EL (cell line): ENCODE measurements around the gene SLC5A5.
"Not testable (repeated sequence)": the region's sequence is repeated elsewhere in the genome, so short reads cannot be mapped to it uniquely, and the experiment has no call there.

ENCODE experiments used
- DNase-seq: peaks from one replicate; pipeline ENCODE4 v3.0.0-alpha.2; 2016

SLC5A5 gene

GRCh38 chr19:17872251-17873001, 681 bp downstream of the SLC5A5 start:
- no peak for DNase-seq

- DNase-seq, result no peak
Observed at GRCh38 chr19:17873786-17874757, 2.3 kb downstream of the SLC5A5 start.

GRCh38 chr19:17874758-17875135, 3.0 kb downstream of the SLC5A5 start:
- no peak for DNase-seq

GRCh38 chr19:17877696-17878095, 6.0 kb downstream of the SLC5A5 start:
- DNase-seq, result no peak

DNA sequence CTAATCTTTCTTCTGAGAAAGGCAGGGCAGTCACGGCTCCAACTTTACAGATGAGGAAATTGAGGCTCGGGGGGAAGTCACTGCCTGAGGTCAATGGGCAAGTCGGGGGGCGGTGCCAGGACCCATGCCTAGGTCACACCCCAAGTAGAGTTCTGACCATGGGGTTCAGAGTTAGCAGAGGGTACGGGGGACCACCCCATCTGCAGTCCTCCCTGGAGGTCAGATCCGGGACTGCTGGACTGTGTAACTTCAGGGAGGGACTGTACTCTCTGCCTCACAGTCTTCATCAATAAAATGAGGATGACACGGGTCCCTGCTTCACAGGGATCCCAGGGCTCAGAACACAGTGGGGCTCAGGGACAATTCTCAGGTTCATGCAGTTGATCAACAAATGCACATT, 7.7 kb downstream of the SLC5A5 start:
- DNase-seq, result no peak

DNA sequence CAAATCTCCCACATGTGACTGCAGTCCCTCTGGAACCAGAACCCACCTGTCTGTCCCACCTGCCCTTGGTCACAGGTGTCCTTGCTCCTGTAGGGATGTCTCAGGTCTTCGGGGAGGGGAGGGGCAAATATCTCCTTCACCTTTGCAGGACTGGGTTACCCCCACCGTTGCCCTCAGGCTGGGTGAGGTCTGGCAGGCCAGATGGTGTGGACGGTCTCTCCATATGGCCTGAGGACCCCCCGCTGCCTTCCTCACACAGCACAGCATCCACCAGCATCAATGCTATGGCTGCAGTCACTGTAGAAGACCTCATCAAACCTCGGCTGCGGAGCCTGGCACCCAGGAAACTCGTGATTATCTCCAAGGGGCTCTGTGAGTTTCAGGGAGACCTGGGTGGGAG, 10.0 kb downstream of the SLC5A5 start:
- DNase-seq, result no peak

DNA sequence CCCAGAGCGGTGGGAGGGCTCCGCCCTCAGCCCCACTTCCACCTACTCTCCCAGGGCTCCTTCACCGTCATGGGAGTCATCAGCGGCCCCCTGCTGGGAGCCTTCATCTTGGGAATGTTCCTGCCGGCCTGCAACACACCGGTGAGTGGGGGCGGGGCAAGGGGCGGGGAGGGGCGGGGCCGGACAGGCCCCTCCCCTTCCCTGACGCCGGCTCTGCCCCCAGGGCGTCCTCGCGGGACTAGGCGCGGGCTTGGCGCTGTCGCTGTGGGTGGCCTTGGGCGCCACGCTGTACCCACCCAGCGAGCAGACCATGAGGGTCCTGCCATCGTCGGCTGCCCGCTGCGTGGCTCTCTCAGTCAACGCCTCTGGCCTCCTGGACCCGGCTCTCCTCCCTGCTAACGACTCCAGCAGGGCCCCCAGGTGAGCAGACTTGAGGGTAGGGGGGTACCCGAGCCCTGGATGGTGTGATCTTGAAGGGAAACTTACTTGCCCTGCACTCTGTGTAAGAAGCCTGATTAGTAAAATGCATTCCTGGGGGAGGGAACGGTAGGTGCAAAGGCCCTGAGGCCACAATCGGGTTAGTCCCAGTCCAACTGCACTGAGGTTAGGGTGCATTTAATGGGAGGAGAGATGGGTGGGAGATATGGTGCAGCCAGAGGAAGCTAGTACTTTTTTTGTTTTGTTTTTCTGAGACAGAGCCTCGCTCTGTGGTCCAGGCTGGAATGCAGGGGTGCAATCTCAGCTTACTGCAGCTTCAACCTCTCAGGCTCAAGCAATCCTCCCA, 12.1 kb downstream of the SLC5A5 start:
- DNase-seq, result no peak

DNA sequence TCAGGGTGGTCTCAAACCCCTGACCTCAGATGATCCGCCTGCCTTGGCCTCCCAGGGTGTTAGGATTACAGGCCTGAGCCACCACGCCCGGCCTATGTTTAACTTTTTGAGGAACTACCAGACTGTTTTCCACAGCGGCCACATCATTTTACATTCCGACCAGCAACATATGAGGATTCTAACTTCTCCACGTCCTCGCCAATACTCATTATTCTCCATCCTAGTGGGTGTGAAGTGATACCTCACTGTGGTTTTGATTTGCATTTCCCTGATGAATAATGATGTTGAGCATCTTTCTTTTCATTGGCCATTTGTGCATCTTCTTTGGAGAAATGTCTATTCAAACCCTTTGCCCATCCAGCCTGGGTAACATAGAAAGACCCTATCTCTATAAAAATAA, 14.8 kb downstream of the SLC5A5 start:
- no peak for DNase-seq

DNA sequence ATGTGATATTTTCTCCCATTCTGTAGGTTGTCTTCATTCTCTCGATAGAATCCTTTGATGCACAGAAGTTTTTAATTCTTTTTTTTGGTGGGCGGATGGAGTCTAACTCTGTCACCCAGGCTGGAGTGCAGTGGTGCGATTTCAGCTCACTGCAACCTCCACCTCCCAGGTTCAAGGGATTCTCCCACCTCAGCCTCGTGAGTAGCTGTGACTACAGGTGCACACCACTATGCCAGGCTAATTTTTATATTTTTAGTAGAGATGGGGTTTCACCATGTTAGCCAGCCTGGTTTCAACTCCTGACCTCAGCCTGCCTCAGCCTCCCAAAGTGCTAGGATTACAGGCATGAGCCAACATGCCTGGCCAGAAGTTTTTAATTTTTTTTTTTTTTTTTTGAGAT, 15.5 kb downstream of the SLC5A5 start:
- DNase-seq, result not testable (repeated sequence)

DNA sequence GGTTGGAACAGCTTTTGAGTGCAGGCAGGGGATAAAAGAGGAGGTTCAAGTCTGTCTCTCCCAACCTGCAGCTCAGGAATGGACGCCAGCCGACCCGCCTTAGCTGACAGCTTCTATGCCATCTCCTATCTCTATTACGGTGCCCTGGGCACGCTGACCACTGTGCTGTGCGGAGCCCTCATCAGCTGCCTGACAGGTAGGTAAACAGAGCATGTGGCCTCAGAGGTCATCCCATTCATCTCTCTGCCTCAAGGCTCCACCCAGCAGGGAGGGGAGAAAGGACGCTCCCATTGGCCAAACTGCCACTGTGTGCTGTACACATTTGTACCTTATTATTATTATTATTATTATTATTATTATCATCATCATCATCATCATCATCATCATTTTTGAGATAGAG, 16.5 kb downstream of the SLC5A5 start:
- no peak for DNase-seq

GRCh38 chr19:17889609-17890214, 18.0 kb downstream of the SLC5A5 start:
- DNase-seq, result peak; percentile 33

DNA sequence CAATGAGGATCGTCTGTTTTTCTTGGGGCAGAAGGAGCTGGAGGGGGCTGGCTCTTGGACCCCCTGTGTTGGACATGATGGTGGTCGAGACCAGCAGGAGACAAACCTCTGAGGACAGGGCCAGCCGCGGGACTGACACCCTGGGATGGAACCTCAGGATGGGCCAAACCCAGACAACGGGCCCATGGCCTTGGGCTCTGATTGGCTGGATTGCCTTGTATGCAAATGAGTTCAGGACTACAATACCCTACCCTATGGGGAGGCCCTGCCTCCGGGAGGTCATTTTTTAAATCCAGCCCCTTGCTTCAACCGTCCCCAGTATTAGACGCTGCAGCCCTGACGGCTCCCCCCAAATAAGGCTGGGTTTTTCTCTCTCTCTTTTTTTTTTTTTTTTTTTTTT, 22.0 kb downstream of the SLC5A5 start:
- no peak for DNase-seq

- peak; percentile 60 for DNase-seq
Observed at GRCh38 chr19:17902701-17903100, 31.0 kb downstream of the SLC5A5 start.

- DNase-seq, result no peak
Observed at GRCh38 chr19:17908244-17908643, 36.5 kb downstream of the SLC5A5 start.

GRCh38 chr19:17909003-17909732, 37.4 kb downstream of the SLC5A5 start:
- DNase-seq, result no peak

- no peak for DNase-seq
Observed at GRCh38 chr19:17910791-17911360, 39.1 kb downstream of the SLC5A5 start.

- DNase-seq, result no peak
Observed at GRCh38 chr19:17915940-17916593, 44.3 kb downstream of the SLC5A5 start.

GRCh38 chr19:17918151-17918550, 46.4 kb downstream of the SLC5A5 start:
- not testable (repeated sequence) for DNase-seq

GRCh38 chr19:17919122-17919521, 47.4 kb downstream of the SLC5A5 start:
- DNase-seq, result not testable (repeated sequence)

- no peak for DNase-seq
Observed at GRCh38 chr19:17920527-17920926, 48.8 kb downstream of the SLC5A5 start.

GRCh38 chr19:17922138-17922537, 50.4 kb downstream of the SLC5A5 start:
- DNase-seq, result no peak
